Measurements from ENCODE around the gene CASP10. TPM values are rescaled to one million over a fixed set of nuclear protein-coding genes. Genes with fewer than 3 reads are reported as not detected.
A peak's percentile ranks its signal among the peaks of the same experiment; 100 is the strongest.

The CASP10 gene
- total and polyA plus RNA-seq, 9 of the 15 experiments (the other 6 are each of a cell fraction or from before 2014, with no cell fraction given) = 7.1 to 20.4 (median 10.8) TPM

DNA sequence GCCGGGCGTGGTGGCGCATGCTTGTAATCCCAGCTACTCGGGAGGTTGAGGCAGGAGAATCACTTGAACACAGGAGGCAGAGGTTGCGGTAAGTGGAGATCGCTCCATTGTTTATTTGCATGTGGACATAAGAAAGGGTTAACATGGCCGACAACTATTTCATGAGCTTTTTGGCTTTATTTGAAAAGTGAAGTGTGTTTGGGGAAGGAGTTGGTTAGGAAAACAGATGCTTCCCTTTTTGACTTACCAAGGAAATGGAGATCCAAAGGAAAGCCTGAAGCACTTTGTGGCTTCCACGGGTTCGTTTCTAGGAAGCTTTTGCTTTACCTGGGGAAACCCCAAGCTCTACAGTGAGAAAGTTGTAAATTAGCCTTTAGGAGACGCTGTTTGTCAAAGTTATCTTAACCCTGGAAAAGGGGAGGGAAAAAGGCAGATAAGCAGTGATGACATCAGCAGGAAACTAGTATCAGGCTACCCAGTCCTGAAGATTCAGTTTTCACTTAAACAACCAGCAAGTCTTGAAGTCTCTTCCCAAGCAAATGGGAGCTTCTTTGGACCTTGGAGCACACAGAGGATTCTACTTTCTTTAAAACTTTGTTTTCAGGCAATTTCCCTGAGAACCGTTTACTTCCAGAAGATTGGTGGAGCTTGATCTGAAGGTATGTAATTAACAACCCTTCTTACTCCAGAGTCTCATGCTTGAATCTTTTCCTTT is at the start of gene CASP10 (continued):
- TF ChIP-seq HMBOX1 (IDR thresholded peaks at IDR 0.05) (peak; percentile 98), TFAP4 (CRISPR knock-in tag; IDR thresholded peaks at IDR 0.05; ENCODE audit: borderline replicate concordance) (no peak), BACH1 (tag; IDR thresholded peaks at IDR 0.05) (0 out of 2 replicates have a peak, but pooled peaks have one; percentile 18), CEBPB (tag; IDR thresholded peaks at IDR 0.05) (0 out of 2 replicates have a peak, but pooled peaks have one; percentile 9), PML (IDR thresholded peaks at IDR 0.05; ENCODE audit: low read length) (peak; percentile 50; the same call in 1 of the 2 replicates), GTF2B (IDR thresholded peaks at IDR 0.05; ENCODE audit: extremely low read depth, insufficient read length) (peak; percentile 28), PHF8 (IDR thresholded peaks at IDR 0.05; ENCODE audit: borderline replicate concordance, low read length) (peak; percentile 50; the same call in 1 of the 2 replicates), ZNF57 (CRISPR knock-in tag; IDR thresholded peaks at IDR 0.05) (no peak), DPF2 (IDR thresholded peaks at IDR 0.05) (peak; percentile 69), DIDO1 (tag; IDR thresholded peaks at IDR 0.05; ENCODE audit: low read depth) (no peak), NCOA1 (IDR thresholded peaks at IDR 0.05; ENCODE audit: low read depth) (no peak; the same call in 1 of the 2 replicates), TFAM (CRISPR knock-in tag; conservative IDR thresholded peaks at IDR 0.05) (no peak), ASH1L (IDR thresholded peaks at IDR 0.05; ENCODE audit: borderline replicate concordance, low read depth, partially characterized antibody) (no peak), L3MBTL2 (IDR thresholded peaks at IDR 0.05) (peak; percentile 39; the same call in 1 of the 2 replicates), ZNF830 (CRISPR knock-in tag; IDR thresholded peaks at IDR 0.05) (no peak), MYC (IDR thresholded peaks at IDR 0.05; ENCODE audit: low read depth, low read length) (0 out of 2 replicates have a peak, but pooled peaks have one; percentile 5), MYC (CRISPR knock-in tag; IDR thresholded peaks at IDR 0.05; ENCODE audit: borderline replicate concordance, low read depth) (no peak), EHMT2 (IDR thresholded peaks at IDR 0.05) (peak; percentile 34; the same call in 1 of the 2 replicates), MCM2 (IDR thresholded peaks at IDR 0.05; ENCODE audit: low read depth) (no peak), STAT5A (IDR thresholded peaks at IDR 0.05; ENCODE audit: borderline replicate concordance, low read length) (no peak), TCF15 (CRISPR knock-in tag; IDR thresholded peaks at IDR 0.05) (no peak)
- TF ChIP-seq, protein P1, sequence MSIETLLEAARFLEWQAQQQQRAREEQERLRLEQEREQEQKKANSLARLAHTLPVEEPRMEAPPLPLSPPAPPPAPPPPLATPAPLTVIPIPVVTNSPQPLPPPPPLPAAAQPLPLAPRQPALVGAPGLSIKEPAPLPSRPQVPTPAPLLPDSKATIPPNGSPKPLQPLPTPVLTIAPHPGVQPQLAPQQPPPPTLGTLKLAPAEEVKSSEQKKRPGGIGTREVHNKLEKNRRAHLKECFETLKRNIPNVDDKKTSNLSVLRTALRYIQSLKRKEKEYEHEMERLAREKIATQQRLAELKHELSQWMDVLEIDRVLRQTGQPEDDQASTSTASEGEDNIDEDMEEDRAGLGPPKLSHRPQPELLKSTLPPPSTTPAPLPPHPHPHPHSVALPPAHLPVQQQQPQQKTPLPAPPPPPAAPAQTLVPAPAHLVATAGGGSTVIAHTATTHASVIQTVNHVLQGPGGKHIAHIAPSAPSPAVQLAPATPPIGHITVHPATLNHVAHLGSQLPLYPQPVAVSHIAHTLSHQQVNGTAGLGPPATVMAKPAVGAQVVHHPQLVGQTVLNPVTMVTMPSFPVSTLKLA (conservative IDR thresholded peaks at IDR 0.05) = peak; percentile 52 to 53; a peak in 3 of 4 replicates
- TF ChIP-seq, protein P2, sequence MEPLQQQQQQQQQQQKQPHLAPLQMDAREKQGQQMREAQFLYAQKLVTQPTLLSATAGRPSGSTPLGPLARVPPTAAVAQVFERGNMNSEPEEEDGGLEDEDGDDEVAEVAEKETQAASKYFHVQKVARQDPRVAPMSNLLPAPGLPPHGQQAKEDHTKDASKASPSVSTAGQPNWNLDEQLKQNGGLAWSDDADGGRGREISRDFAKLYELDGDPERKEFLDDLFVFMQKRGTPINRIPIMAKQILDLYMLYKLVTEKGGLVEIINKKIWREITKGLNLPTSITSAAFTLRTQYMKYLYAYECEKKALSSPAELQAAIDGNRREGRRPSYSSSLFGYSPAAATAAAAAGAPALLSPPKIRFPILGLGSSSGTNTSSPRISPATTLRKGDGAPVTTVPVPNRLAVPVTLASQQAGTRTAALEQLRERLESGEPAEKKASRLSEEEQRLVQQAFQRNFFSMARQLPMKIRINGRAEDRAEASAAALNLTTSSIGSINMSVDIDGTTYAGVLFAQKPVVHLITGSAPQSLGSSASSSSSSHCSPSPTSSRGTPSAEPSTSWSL (CRISPR knock-in tag; IDR thresholded peaks at IDR 0.05; ENCODE audit: borderline replicate concordance) = no peak

Measured in K562 (cell line).